ENCODE measurements around the gene LYPLA2.
"Not testable (repeated sequence)": the region's sequence is repeated elsewhere in the genome, so short reads cannot be mapped to it uniquely, and the experiment has no call there.

The LYPLA2 gene

GRCh38 chr1:23801876-23802275 is 10.9 kb downstream of the LYPLA2 start:
- no peak overlapping the region for H3K4me3 ChIP-seq (ENCODE audit: low read depth, low read length)

GRCh38 chr1:23802809-23803342 is 11.9 kb downstream of the LYPLA2 start:
- POLR2A ChIA-PET = interaction anchor here (0.7 to 1.5 kb wide), 2 partner anchors 11 to 22 kb away, joined by 4 to 6 read pairs; no protein-coding TSS in a partner anchor

More at GRCh38 chr1:23801876-23802275, 10.9 kb downstream of the LYPLA2 start:
- CTCF ChIA-PET = interaction anchor here (1.0 to 3.1 kb wide), 5 partner anchors 9 to 115 kb away, joined by 3 to 41 read pairs (median 6); partner anchors contain the start of gene HMGCL
- TF ChIP-seq, protein P1, sequence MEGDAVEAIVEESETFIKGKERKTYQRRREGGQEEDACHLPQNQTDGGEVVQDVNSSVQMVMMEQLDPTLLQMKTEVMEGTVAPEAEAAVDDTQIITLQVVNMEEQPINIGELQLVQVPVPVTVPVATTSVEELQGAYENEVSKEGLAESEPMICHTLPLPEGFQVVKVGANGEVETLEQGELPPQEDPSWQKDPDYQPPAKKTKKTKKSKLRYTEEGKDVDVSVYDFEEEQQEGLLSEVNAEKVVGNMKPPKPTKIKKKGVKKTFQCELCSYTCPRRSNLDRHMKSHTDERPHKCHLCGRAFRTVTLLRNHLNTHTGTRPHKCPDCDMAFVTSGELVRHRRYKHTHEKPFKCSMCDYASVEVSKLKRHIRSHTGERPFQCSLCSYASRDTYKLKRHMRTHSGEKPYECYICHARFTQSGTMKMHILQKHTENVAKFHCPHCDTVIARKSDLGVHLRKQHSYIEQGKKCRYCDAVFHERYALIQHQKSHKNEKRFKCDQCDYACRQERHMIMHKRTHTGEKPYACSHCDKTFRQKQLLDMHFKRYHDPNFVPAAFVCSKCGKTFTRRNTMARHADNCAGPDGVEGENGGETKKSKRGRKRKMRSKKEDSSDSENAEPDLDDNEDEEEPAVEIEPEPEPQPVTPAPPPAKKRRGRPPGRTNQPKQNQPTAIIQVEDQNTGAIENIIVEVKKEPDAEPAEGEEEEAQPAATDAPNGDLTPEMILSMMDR (IDR thresholded peaks at IDR 0.05; ENCODE audit: insufficient read depth, low read length, missing control alignments) = no peak
- POLR2A ChIA-PET = interaction anchor here (0.6 to 2.0 kb wide), 3 partner anchors 10 to 12 kb away, joined by 3 to 7 read pairs (median 4); partner anchors contain the start of gene LYPLA2
- no peak for DNase-seq (ENCODE audit: low read depth, low spot score)

DNA sequence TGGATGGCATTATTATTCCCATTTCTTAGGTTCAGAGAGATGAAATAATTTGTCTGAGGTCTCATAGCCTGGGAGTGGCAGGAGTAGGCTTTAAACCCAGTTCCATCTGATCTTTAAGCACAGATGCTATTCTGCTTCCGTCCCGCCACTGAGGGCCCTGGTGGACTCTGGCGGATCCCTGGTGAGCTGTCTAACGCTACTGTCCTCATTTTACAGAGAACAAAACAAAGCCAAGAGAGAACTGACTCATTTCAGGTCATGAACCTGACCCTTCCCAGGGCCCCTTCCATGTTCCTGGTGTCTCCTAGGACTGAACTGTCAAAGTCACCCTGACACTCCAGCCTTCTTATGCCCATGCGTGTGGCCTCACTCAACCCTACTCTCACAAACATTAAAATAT is 12.7 kb downstream of the LYPLA2 start:
- TF ChIP-seq, protein P1 (IDR thresholded peaks at IDR 0.05; ENCODE audit: insufficient read depth, low read length, missing control alignments) = no peak
- POLR2A ChIA-PET = interaction anchor here (1.5 kb wide), 1 partner anchor 12 kb away, joined by 6 read pairs; no protein-coding TSS in a partner anchor
- CTCF ChIA-PET = interaction anchor here (8.7 kb wide), 1 partner anchor 18 kb away, joined by 134 read pairs; the partner anchor contains the start of gene HMGCL
- no peak overlapping the region for H3K4me3 ChIP-seq (ENCODE audit: low read depth, low read length)
- DNase-seq (ENCODE audit: low read depth, low spot score) = no peak

More at GRCh38 chr1:23802809-23803342, 11.9 kb downstream of the LYPLA2 start:
- CTCF ChIA-PET = interaction anchor here (0.8 to 3.1 kb wide), 6 partner anchors 8 to 114 kb away, joined by 3 to 41 read pairs (median 6); partner anchors contain the start of gene HMGCL
- not testable (repeated sequence) for H3K4me3 ChIP-seq (ENCODE audit: low read depth, low read length); DNase-seq (ENCODE audit: low read depth, low spot score)

GRCh38 chr1:23804183-23804835 is 13.4 kb downstream of the LYPLA2 start:
- DNase-seq (ENCODE audit: low read depth, low spot score) = no peak
- H3K4me3 ChIP-seq (ENCODE audit: low read depth, low read length) = no peak overlapping the region
- CTCF ChIA-PET = interaction anchor here (8.7 kb wide), 1 partner anchor 17 kb away, joined by 134 read pairs; the partner anchor contains the start of gene HMGCL
- TF ChIP-seq, protein P1 (IDR thresholded peaks at IDR 0.05; ENCODE audit: insufficient read depth, low read length, missing control alignments) = no peak
- POLR2A ChIA-PET = no interaction called here

- H3K4me3 ChIP-seq (ENCODE audit: low read depth, low read length) = no peak overlapping the region
- ChIA-PET POLR2A (no interaction called here), CTCF (interaction anchor here (0.6 to 8.7 kb wide), 2 partner anchors 17 to 33 kb away, joined by 3 to 134 read pairs; partner anchors contain the start of gene HMGCL)
- no peak for DNase-seq (ENCODE audit: low read depth, low spot score)
- TF ChIP-seq, protein P1 (IDR thresholded peaks at IDR 0.05; ENCODE audit: insufficient read depth, low read length, missing control alignments) = no peak
Measured at GRCh38 chr1:23805025-23805424, 14.1 kb downstream of the LYPLA2 start.

- TF ChIP-seq, protein P1 (IDR thresholded peaks at IDR 0.05; ENCODE audit: insufficient read depth, low read length, missing control alignments) = no peak
- no peak for DNase-seq (ENCODE audit: low read depth, low spot score)
- no peak overlapping the region for H3K4me3 ChIP-seq (ENCODE audit: low read depth, low read length)
- CTCF ChIA-PET = interaction anchor here (1.0 to 8.7 kb wide), 3 partner anchors 10 to 62 kb away, joined by 3 to 134 read pairs (median 4); partner anchors contain the start of genes FUCA1 and HMGCL
- POLR2A ChIA-PET = no interaction called here
Measured at GRCh38 chr1:23806280-23806679, 15.3 kb downstream of the LYPLA2 start.

Measured in AG04449 (cell line).